Heart left ventricle (tissue), 16 donors: Measurements from ENCODE around the gene LIPM. TPM values are rescaled to one million over a fixed set of nuclear protein-coding genes. Genes with fewer than 3 reads are reported as not detected.

Experiments used
- ATAC-seq, 4 donors: fragments of 200-7000 bp; cut with Tn5 transposase; one replicate each; pipeline ENCODE4 v1.9.1; 2020 to 2022; ENCODE audit warnings: moderate library complexity in 4 of 4, mild to moderate bottlenecking in 3 of 4, moderate number of reproducible peaks in 1 of 4
- DNase-seq, 5 donors: peaks; one replicate each; pipeline ENCODE4 v3.0.0-alpha.2; 2020
- H3K27ac ChIP-seq, 12 donors: fragments of 200-600 bp; sonication (generic) in 4 of 12; one replicate each; pipeline versions ENCODE4 v1.5.0 to v1.8.0; 2016 to 2022; ENCODE audit warnings: mild to moderate bottlenecking in 2 of 12
- H3K27me3 ChIP-seq, 9 donors: fragments of 200-600 bp; sonication (generic) in 2 of 9; one replicate each; pipeline versions ENCODE4 v1.5.1 to v1.8.0; 2016 to 2022; ENCODE audit warnings: mild to moderate bottlenecking in 3 of 9
- H3K36me3 ChIP-seq, 9 donors: fragments of 200-600 bp; sonication (generic) in 2 of 9; one replicate each; pipeline versions ENCODE4 v1.5.0 to v1.8.0; 2018 to 2022; ENCODE audit warnings: mild to moderate bottlenecking in 2 of 9
- H3K4me1 ChIP-seq, 12 donors: fragments of 200-600 bp; sonication (generic) in 4 of 12; one replicate each; pipeline versions ENCODE4 v1.5.0 to v1.8.0; 2016 to 2022; ENCODE audit warnings: mild to moderate bottlenecking in 3 of 12
- H3K4me3 ChIP-seq, 12 donors: fragments of 200-600 bp; sonication (generic) in 4 of 12; one replicate each; pipeline versions ENCODE4 v1.5.0 to v1.8.0; 2017 to 2022; ENCODE audit warnings: mild to moderate bottlenecking in 9 of 12, moderate library complexity in 4 of 12
- H3K9me3 ChIP-seq, 12 donors: fragments of 200-600 bp; sonication (generic) in 4 of 12; one replicate each; pipeline versions ENCODE4 v1.5.0 to v1.8.0; 2016 to 2022; ENCODE audit warnings: mild to moderate bottlenecking in 1 of 12
- CTCF ChIP-seq, 12 donors: fragments of 200-600 bp; sonication (generic) in 4 of 12; IDR thresholded peaks; one replicate each; pipeline versions ENCODE4 v1.5.0 to v1.8.0; 2018 to 2022; ENCODE audit warnings: antibody characterized with exemption in 12 of 12, mild to moderate bottlenecking in 5 of 12
- POLR2A ChIP-seq, 2 donors: fragments of 450-650 bp; IDR thresholded peaks; one replicate each; pipeline ENCODE4 v1.6.1; 2017; ENCODE audit warnings: antibody characterized with exemption in 2 of 2, mild to moderate bottlenecking in 2 of 2, moderate library complexity in 2 of 2
- WGBS, 4 donors: extraction: QIAGEN DNeasy Blood & Tissue Kit in 2 of 4; methylation state at CpG; one replicate each; pipeline versions ENCODE4 v1.1.5 to v1.1.7; 2013 to 2018; 5-methylcytosine and 5-hydroxymethylcytosine counted together
- intact Hi-C, 10 donors: fragments of 100-400 bp; cut with DNase I; formaldehyde crosslinking; loops; one replicate each; pipeline versions ENCODE4 v1.11.1 to v1.14.2; 2022
- polyA plus RNA-seq, 2 donors: library from polyadenylated mRNA; stranded (reverse); fragments of 200-250 nt; gene quantifications; one replicate each; pipeline ENCODE4 v1.2.3, GENCODE V29; 2013
- total RNA-seq, 9 donors: library from RNA; depleted of rRNA in 2 of 9; stranded (reverse); fragments of >200 nt in 2 of 9; fragmentation: NEBNext Ultra II Directional in 3 of 9; extraction: Animal tissue kit (Norgen Biotek cat#: 25700) in 3 of 9; gene quantifications; one replicate each; pipeline versions ENCODE4 v1.1.0 to v1.2.4, GENCODE V29; 2016 to 2023
- donor health status: ischemic (EF 13 %, LVEDD 7.1; RV severe dilation, severe dysfunction).
- donor health status: healthy with polysubstance abuse.
- donor health status: DM: no; HTN: yes; CAD: no.
- donor health status: DM: no; HTN: no; CAD: no.
- donor health status: ischemic (EF 25% LVEDD 6.9; RV normal size, moderate dysfunction).
- donor health status: ischemic (EF 25% LVEDD 5.7; RV mildly dilated, moderate dysfunction).
- donor health status: healthy.
- donor health status: DM: yes; HTN: yes; CAD: no.
- donor health status: ischemic (EF 35%, LVEDD 5.7; RV mildly dilated, moderate dysfunction).
- donor health status: nonischemic (EF 11% LVEDD 7.7; RV severe dilation, severe dysfunction).
- donor health status: DM: yes; HTN: yes; CAD: no.
- donor health status: PGD.
- donor health status: ischemic (EF 29% LVEDD 5.4; RV normal size, mild dysfunction).
- donor health status: nonischemic (EF 23%, LVEDD 6.1; RV moderate dilation, normal function).

LIPM gene
- total and polyA plus RNA-seq, 11 donors, result not detected

- H3K27ac ChIP-seq, result no peak overlapping the region
- no peaks in the 10 kb centered on the region for H3K36me3 ChIP-seq
- H3K4me3 ChIP-seq, result no peak overlapping the region
- intact Hi-C loops, result loop anchor here in 1 of 10 donors (5.0 kb wide), 1 partner anchor 369 kb away; no protein-coding TSS in a partner anchor
- WGBS, 4 donors, result 90 to 98% (median 94%) methylated on average over 4 of the region's 4 CpGs
- ATAC-seq (no peak), DNase-seq (no peak)
- peaks cover 0 to 22% (median 0%) of the 10 kb centered on the region in 12 donors for H3K4me1 ChIP-seq
- peaks cover 0 to 6% (median 0%) of the 10 kb centered on the region in 12 donors for H3K9me3 ChIP-seq
- H3K27me3 ChIP-seq, result no peaks in the 10 kb centered on the region
- TF ChIP-seq CTCF (IDR thresholded peaks at IDR 0.05) (no peak), POLR2A (IDR thresholded peaks at IDR 0.05) (no peak)
These were observed 40.6 kb downstream of the LIPM start for GRCh38 chr10:88843171-88843570.

GRCh38 chr10:88848499-88848898 is 46.0 kb downstream of the LIPM start:
- TF ChIP-seq POLR2A (IDR thresholded peaks at IDR 0.05), result no peak
- TF ChIP-seq CTCF (IDR thresholded peaks at IDR 0.05), result no peak
- Histone ChIP-seq H3K27me3 (no peaks in the 10 kb centered on the region), H3K4me3 (no peak overlapping the region), H3K9me3 (peaks cover 0 to 6% (median 0%) of the 10 kb centered on the region in 12 donors), H3K4me1 (peaks cover 0 to 34% (median 0%) of the 10 kb centered on the region in 12 donors), H3K27ac (peak overlapping the region in 1 of 12 donors; percentile 50), H3K36me3 (no peaks in the 10 kb centered on the region)
- 23 to 47% (median 29%) methylated on average over 1 of the region's 1 CpG for WGBS, 4 donors
- DNase-seq (no peak), ATAC-seq (no peak)
- intact Hi-C loops, result no loop called here

GRCh38 chr10:88849234-88849633 is 46.7 kb downstream of the LIPM start:
- Histone ChIP-seq H3K4me1 (peaks cover 0 to 42% (median 0%) of the 10 kb centered on the region in 12 donors), H3K27ac (no peak overlapping the region), H3K27me3 (no peaks in the 10 kb centered on the region), H3K9me3 (peaks cover 0 to 6% (median 0%) of the 10 kb centered on the region in 12 donors), H3K4me3 (peak overlapping the region in 1 of 12 donors; percentile 44), H3K36me3 (no peaks in the 10 kb centered on the region)
- intact Hi-C loops, result no loop called here
- DNase-seq (no peak), ATAC-seq (no peak)
- WGBS, 4 donors, result 92 to 95% (median 94%) methylated on average over 1 of the region's 1 CpG
- no peak for TF ChIP-seq POLR2A (IDR thresholded peaks at IDR 0.05)
- no peak for TF ChIP-seq CTCF (IDR thresholded peaks at IDR 0.05)

- Histone ChIP-seq H3K27me3 (no peaks in the 10 kb centered on the region), H3K27ac (no peak overlapping the region), H3K9me3 (peaks cover 0 to 6% (median 0%) of the 10 kb centered on the region in 12 donors), H3K36me3 (no peaks in the 10 kb centered on the region), H3K4me1 (peaks cover 0 to 47% (median 0%) of the 10 kb centered on the region in 12 donors), H3K4me3 (peak overlapping the region in 1 of 12 donors; percentile 44)
- 93 to 98% (median 96%) methylated on average over 1 of the region's 1 CpG for WGBS, 4 donors
- intact Hi-C loops, result no loop called here
- TF ChIP-seq CTCF (IDR thresholded peaks at IDR 0.05), result no peak
- no peak for TF ChIP-seq POLR2A (IDR thresholded peaks at IDR 0.05)
- no peak for DNase-seq
- no peak for ATAC-seq
These were observed 48.2 kb downstream of the LIPM start for GRCh38 chr10:88850712-88851111.
